Measurements from ENCODE around the gene METAP1. TPM values are rescaled to one million over a fixed set of nuclear protein-coding genes. Genes with fewer than 3 reads are reported as not detected.

Gene METAP1
- total RNA-seq, 2 experiments from 2014 or later, result 25.1 to 26.6 TPM

GRCh38 chr4:99074816-99075215 lies 79.3 kb downstream of the METAP1 start:
- peaks cover 97% of the 10 kb centered on the region for H3K36me3 Mint-ChIP-seq (ENCODE audit: low read depth)
- no peak overlapping the region for H3K4me3 Mint-ChIP-seq
- no peaks in the 10 kb centered on the region for H3K9me3 ChIP-seq (ENCODE audit: control insufficient read depth in 1 of 2, insufficient read depth in 1 of 2, low read length in 2 of 2)
- no peaks in the 10 kb centered on the region for H3K4me1 ChIP-seq (ENCODE audit: insufficient read depth, low read length)
- no peak for DNase-seq
- H3K4me1 Mint-ChIP-seq (ENCODE audit: low read depth), result peaks cover 9% of the 10 kb centered on the region
- no peaks in the 10 kb centered on the region for H3K27me3 Mint-ChIP-seq
- H3K9me3 Mint-ChIP-seq, result no peaks in the 10 kb centered on the region
- no peak overlapping the region for H3K27ac Mint-ChIP-seq
- ATAC-seq (ENCODE audit: poor library complexity), result no peak
- no peak overlapping the region for H3K4me3 ChIP-seq (ENCODE audit: low read length)
- no peak for TF ChIP-seq CTCF (IDR thresholded peaks at IDR 0.05)
- ChIA-PET POLR2A (interaction anchor here (1.5 kb wide), 1 partner anchor 79 kb away, joined by 5 read pairs; the partner anchor contains the start of gene METAP1), CTCF (no interaction called here)
- intact Hi-C loops (cut with DNase I, micrococcal nuclease), result no loop called here
- no peak overlapping the region for H3K27ac ChIP-seq (ENCODE audit: low read depth in 1 of 2, low read length in 2 of 2)
- peaks cover 85% of the 10 kb centered on the region for H3K36me3 ChIP-seq (ENCODE audit: insufficient read depth, low read length)
- H3K27me3 ChIP-seq (ENCODE audit: control insufficient read depth in 1 of 2, insufficient read depth in 2 of 2, low read length in 2 of 2), result no peaks in the 10 kb centered on the region

GRCh38 chr4:99076292-99076976 lies 80.9 kb downstream of the METAP1 start:
- H3K9me3 Mint-ChIP-seq, result no peaks in the 10 kb centered on the region
- POLR2A ChIA-PET, result no interaction called here
- intact Hi-C loops (cut with DNase I, micrococcal nuclease), result no loop called here
- H3K27me3 Mint-ChIP-seq, result no peaks in the 10 kb centered on the region
- ATAC-seq (ENCODE audit: poor library complexity) (no peak), DNase-seq (no peak)
- no peak overlapping the region for H3K4me3 ChIP-seq (ENCODE audit: low read length)
- H3K4me1 Mint-ChIP-seq (ENCODE audit: low read depth), result peaks cover 9% of the 10 kb centered on the region
- H3K9me3 ChIP-seq (ENCODE audit: control insufficient read depth in 1 of 2, insufficient read depth in 1 of 2, low read length in 2 of 2), result no peaks in the 10 kb centered on the region
- H3K27ac ChIP-seq (ENCODE audit: low read depth in 1 of 2, low read length in 2 of 2), result no peak overlapping the region
- no peaks in the 10 kb centered on the region for H3K4me1 ChIP-seq (ENCODE audit: insufficient read depth, low read length)
- peaks cover 90% of the 10 kb centered on the region for H3K36me3 ChIP-seq (ENCODE audit: insufficient read depth, low read length)
- no peak for TF ChIP-seq CTCF (IDR thresholded peaks at IDR 0.05)
- CTCF ChIA-PET, result no interaction called here
- H3K27ac Mint-ChIP-seq, result no peak overlapping the region
- H3K27me3 ChIP-seq (ENCODE audit: control insufficient read depth in 1 of 2, insufficient read depth in 2 of 2, low read length in 2 of 2), result no peaks in the 10 kb centered on the region
- no peak overlapping the region for H3K4me3 Mint-ChIP-seq
- H3K36me3 Mint-ChIP-seq (ENCODE audit: low read depth), result peaks cover 97% of the 10 kb centered on the region

- ChIA-PET CTCF (no interaction called here), POLR2A (no interaction called here)
- intact Hi-C loops (cut with DNase I, micrococcal nuclease), result no loop called here
- H3K4me3 Mint-ChIP-seq, result no peak overlapping the region
- no peaks in the 10 kb centered on the region for H3K4me1 ChIP-seq (ENCODE audit: insufficient read depth, low read length)
- H3K27me3 ChIP-seq (ENCODE audit: control insufficient read depth in 1 of 2, insufficient read depth in 2 of 2, low read length in 2 of 2), result no peaks in the 10 kb centered on the region
- peak overlapping the region; percentile 15 for H3K27ac Mint-ChIP-seq
- H3K27ac ChIP-seq (ENCODE audit: low read depth in 1 of 2, low read length in 2 of 2), result no peak overlapping the region
- no peak for TF ChIP-seq CTCF (IDR thresholded peaks at IDR 0.05)
- DNase-seq, result no peak
- peaks cover 14% of the 10 kb centered on the region for H3K4me1 Mint-ChIP-seq (ENCODE audit: low read depth)
- peaks cover 97% of the 10 kb centered on the region for H3K36me3 Mint-ChIP-seq (ENCODE audit: low read depth)
- H3K9me3 Mint-ChIP-seq, result no peaks in the 10 kb centered on the region
- no peaks in the 10 kb centered on the region for H3K27me3 Mint-ChIP-seq
- no peaks in the 10 kb centered on the region for H3K9me3 ChIP-seq (ENCODE audit: control insufficient read depth in 1 of 2, insufficient read depth in 1 of 2, low read length in 2 of 2)
- ATAC-seq (ENCODE audit: poor library complexity), result no peak
- H3K4me3 ChIP-seq (ENCODE audit: low read length), result no peak overlapping the region
- H3K36me3 ChIP-seq (ENCODE audit: insufficient read depth, low read length), result peaks cover 90% of the 10 kb centered on the region
Observed at GRCh38 chr4:99077177-99077576, 81.7 kb downstream of the METAP1 start.

All from CD4-positive, alpha-beta T cell (primary cell).